GM12878 (cell line): ENCODE results near the gene RPL18. TPM values are rescaled to one million over a fixed set of nuclear protein-coding genes. Genes with fewer than 3 reads are reported as not detected.

Source experiments
- BACH1 ChIP-seq: fragments of 450-650 bp; IDR thresholded peaks from 2 replicates; pipeline ENCODE4 v1.6.1; 2017; ENCODE audit warnings: mild to moderate bottlenecking, borderline replicate concordance
- CEBPZ ChIP-seq: fragments of 150-350 bp; IDR thresholded peaks from 2 replicates; pipeline ENCODE4 v1.6.1; 2016; ENCODE audit warnings: low read depth, low read length
- ELK1 ChIP-seq: IDR thresholded peaks from 2 replicates; pipeline ENCODE4 v1.6.1; 2012; ENCODE audit warnings: low read depth, low read length, improper control_type of control experiment
- IKZF1 ChIP-seq: fragments of 450-650 bp; conservative IDR thresholded peaks from 2 replicates; pipeline ENCODE4 v1.6.1; 2017; ENCODE audit warnings: antibody characterized with exemption, mild to moderate bottlenecking
- JUNB ChIP-seq: IDR thresholded peaks from 2 replicates; pipeline ENCODE4 v1.6.1; 2016; ENCODE audit warnings: antibody characterized with exemption, mild to moderate bottlenecking
- MEF2A ChIP-seq: IDR thresholded peaks from 2 replicates; pipeline ENCODE4 v1.6.1; 2011; ENCODE audit warnings: low read depth, mild to moderate bottlenecking, low read length, moderate library complexity; ENCODE audit not compliant: insufficient read depth
- MTA2 ChIP-seq: fragments of 450-650 bp; IDR thresholded peaks from 2 replicates; pipeline ENCODE4 v1.6.1; 2016; ENCODE audit warnings: low read depth, mild to moderate bottlenecking, moderate library complexity
- MTA3 ChIP-seq: IDR thresholded peaks from 2 replicates; pipeline ENCODE4 v1.6.1; 2012; ENCODE audit warnings: low read length, inconsistent platforms, borderline replicate concordance
- NFYB ChIP-seq: IDR thresholded peaks from 2 replicates; pipeline ENCODE4 v1.6.1; 2011; ENCODE audit warnings: low read depth, mild to moderate bottlenecking, low read length, improper control_type of control experiment, moderate library complexity; ENCODE audit not compliant: insufficient read depth
- NR2C1 ChIP-seq: fragments of 450-650 bp; IDR thresholded peaks from 2 replicates; pipeline ENCODE4 v1.6.1; 2017; ENCODE audit warnings: antibody characterized with exemption, mild to moderate bottlenecking, moderate library complexity
- PBX3 ChIP-seq: IDR thresholded peaks from 2 replicates; pipeline ENCODE4 v1.6.1; 2011; ENCODE audit warnings: mild to moderate bottlenecking, low read depth, low read length, moderate library complexity; ENCODE audit not compliant: insufficient replicate concordance
- RBBP5 ChIP-seq: fragments of 200-600 bp; sonication (generic); conservative IDR thresholded peaks from 2 replicates; pipeline ENCODE4 v1.6.1; 2016
- SP1 ChIP-seq: IDR thresholded peaks from one replicate; pipeline ENCODE4 v1.6.1; 2011; ENCODE audit warnings: low read depth, low read length
- SUZ12 ChIP-seq: fragments of 200-600 bp; sonication (generic); IDR thresholded peaks from one replicate; pipeline ENCODE4 v1.6.1; 2018; ENCODE audit warnings: antibody characterized with exemption, mild to moderate bottlenecking; ENCODE audit not compliant: unreplicated experiment
- ZBTB4 ChIP-seq: fragments of 450-650 bp; formaldehyde crosslinking; IDR thresholded peaks from 2 replicates; pipeline ENCODE4 v1.4.0; 2022; ENCODE audit warnings: mild to moderate bottlenecking, moderate library complexity
- ZNF207 ChIP-seq: fragments of 450-650 bp; IDR thresholded peaks from 2 replicates; pipeline ENCODE4 v1.6.1; 2014; ENCODE audit warnings: antibody characterized with exemption, mild to moderate bottlenecking, borderline replicate concordance
- ZNF217 ChIP-seq: fragments of 450-650 bp; IDR thresholded peaks from 2 replicates; pipeline ENCODE4 v1.6.1; 2017; ENCODE audit warnings: antibody characterized with exemption, mild to moderate bottlenecking
- ZNF592 ChIP-seq: fragments of 450-650 bp; IDR thresholded peaks from 2 replicates; pipeline ENCODE4 v1.6.1; 2017; ENCODE audit warnings: mild to moderate bottlenecking, moderate library complexity
- polyA plus RNA-seq, 11 experiments: library from polyadenylated mRNA; depleted of rRNA in 4 of 11; unstranded in 6 of 11; stranded (reverse) in 5 of 11; fragments of >200 nt; fragmentation: Nextera tagmentation in 4 of 11; fragmentation: Illumina TruSeq in 1 of 11; extraction: Ambion mirVana in 4 of 11; extraction: Trizol in 1 of 11; gene quantifications; 1 replicate in 1 of 11; 2 replicates in 10 of 11; pipeline versions ENCODE4 v1.2.1 to v1.2.3, GENCODE V29; 2011 to 2016; ENCODE audit warnings: inconsistent platforms in 2 of 11, missing spikeins in 2 of 11, low read depth in 1 of 11
- total RNA-seq, 4 experiments: library from RNA; depleted of rRNA in 3 of 4; stranded (reverse); fragments of >200 nt in 3 of 4; fragmentation: Illumina TruSeq in 1 of 4; extraction: Trizol in 1 of 4; gene quantifications; 2 replicates each; pipeline versions ENCODE4 v1.2.1 to v1.2.3, GENCODE V29; 2013 to 2021

Gene RPL18
- total and polyA plus RNA-seq, 10 of the 15 experiments (the other 5 are each of a cell fraction or from before 2014, with no cell fraction given), result 393 to 4,267 (median 2,019) TPM

GRCh38 chr19:48608798-48609263 lies 10.1 kb downstream of the RPL18 start (continued):
- no peak for TF ChIP-seq PBX3
- TF ChIP-seq MEF2A, result no peak
- TF ChIP-seq ELK1, result no peak
- peak; percentile 42 for TF ChIP-seq MTA2
- TF ChIP-seq BACH1, result no peak
- no peak for TF ChIP-seq NFYB
- no peak for TF ChIP-seq SP1
- no peak for TF ChIP-seq ZNF207
- TF ChIP-seq ZBTB4 (CRISPR knock-in tag), result no peak
- no peak for TF ChIP-seq SUZ12
- TF ChIP-seq CEBPZ, result no peak
- TF ChIP-seq MTA3, result no peak
- no peak for TF ChIP-seq ZNF592
- TF ChIP-seq IKZF1, result peak; percentile 57
- TF ChIP-seq JUNB, result no peak
- TF ChIP-seq ZNF217, result no peak
- no peak for TF ChIP-seq RBBP5
- no peak; the same call in 1 of the 2 replicates for TF ChIP-seq NR2C1
